K562 (cell line): ENCODE data around the gene LARP4B. TPM values are rescaled to one million over a fixed set of nuclear protein-coding genes. Genes with fewer than 3 reads are reported as not detected.
A peak's percentile ranks its signal among the peaks of the same experiment; 100 is the strongest.

Source experiments
- ATAC-seq: fragments of 200-7000 bp; cut with Tn5 transposase; 3 replicates; pipeline ENCODE4 v1.9.1; 2020; ENCODE audit warnings: moderate library complexity
- BruUV-seq: library from RNA; stranded (reverse); fragments of 400-500 nt; replicated peaks from 2 replicates; lab custom pipeline; 2021; lab: Mats Ljungman, UMichigan
- CTCF ChIA-PET: fragments of 300-600 bp; formaldehyde crosslinking; extraction: SDS; loops from one replicate; lab custom pipeline; 2021; ENCODE audit warnings: low intra/inter-chr PET ratio; lab: Yijun Ruan, JAX
- POLR2A ChIA-PET: fragments of 300-600, 350-650 bp; sonication (Branson Sonifier 250); formaldehyde crosslinking; extraction: SDS; loops from one replicate; lab custom pipeline; 2021; ENCODE audit warnings: antibody characterized with exemption, inconsistent platforms; lab: Yijun Ruan, JAX
- DNase-seq, 4 experiments: peaks; one replicate each; pipeline versions ENCODE4 v3.0.0 to v3.0.0-alpha.2; 2011 to 2018; ENCODE audit warnings: low spot score in 3 of 4, mixed read lengths in 3 of 4; ENCODE audit errors: extremely low read depth in 1 of 4
- FAIRE-seq: peaks from 2 replicates; lab custom pipeline; 2011; peaks lifted over from hg19 to GRCh38; lab: Jason Lieb, UNC
- H2AFZ ChIP-seq: 2 replicates; pipeline ENCODE4 v1.6.0; 2011; ENCODE audit warnings: low read depth, low read length, control low read depth, inconsistent platforms
- H3K27ac ChIP-seq: fragments of 200-600 bp; 3 replicates; pipeline ENCODE4 v1.8.0; 2011; ENCODE audit warnings: low read depth, mild to moderate bottlenecking, control low read depth, inconsistent platforms, low read length, moderate library complexity, mixed read lengths; ENCODE audit errors: extremely low read depth
- H3K27me3 ChIP-seq, 2 experiments: fragments of 300-600 bp in 1 of 2; 2 replicates in 1 of 2; 3 replicates in 1 of 2; pipeline versions ENCODE4 v1.6.0 to v1.8.0; 2011; ENCODE audit warnings: inconsistent platforms in 2 of 2, low read length in 2 of 2, mild to moderate bottlenecking in 1 of 2, mixed read lengths in 1 of 2, moderate library complexity in 1 of 2; ENCODE audit not compliant: control insufficient read depth in 2 of 2, insufficient read depth in 2 of 2
- H3K36me3 ChIP-seq: fragments of 300-600 bp; 3 replicates; pipeline ENCODE4 v1.8.0; 2011; ENCODE audit warnings: mild to moderate bottlenecking, low read length, inconsistent platforms; ENCODE audit not compliant: control insufficient read depth, insufficient read depth
- H3K4me1 ChIP-seq, 2 experiments: fragments of 200-600 bp in 1 of 2; replicated peaks in 1 of 2; 2 replicates in 1 of 2; 3 replicates in 1 of 2; pipeline versions ENCODE4 v1.5.1 to v1.8.0; 2011; ENCODE audit warnings: inconsistent platforms in 2 of 2, low read length in 2 of 2, mild to moderate bottlenecking in 1 of 2, mixed read lengths in 1 of 2, moderate library complexity in 1 of 2; ENCODE audit not compliant: control insufficient read depth in 2 of 2, insufficient read depth in 2 of 2
- H3K4me2 ChIP-seq: 2 replicates; pipeline ENCODE4 v1.6.1; 2011; ENCODE audit warnings: low read length, control low read depth, inconsistent platforms, mixed read lengths; ENCODE audit not compliant: insufficient read depth
- H3K4me3 ChIP-seq: fragments of 200-600 bp; sonication (generic), shearing (Covaris generic); 2 replicates; pipeline ENCODE4 v1.5.1; 2016; ENCODE audit warnings: control low read depth, inconsistent platforms
- H3K79me2 ChIP-seq: fragments of 200-600 bp; 3 replicates; pipeline ENCODE4 v1.8.0; 2011; ENCODE audit warnings: low read length, inconsistent platforms; ENCODE audit not compliant: control insufficient read depth, insufficient read depth
- H3K9ac ChIP-seq, 2 experiments: 2 replicates each; pipeline versions ENCODE4 v1.6.0 to v1.6.1; 2011; ENCODE audit warnings: low read depth in 2 of 2, low read length in 2 of 2, control low read depth in 1 of 2, inconsistent platforms in 1 of 2, mild to moderate bottlenecking in 1 of 2, mixed read lengths in 1 of 2; ENCODE audit not compliant: insufficient read depth in 1 of 2
- H3K9me1 ChIP-seq: one replicate; pipeline ENCODE4 v1.6.0; 2011; ENCODE audit warnings: inconsistent platforms, mild to moderate bottlenecking, low read length, moderate library complexity; ENCODE audit not compliant: control insufficient read depth, insufficient read depth
- H3K9me3 ChIP-seq: replicated peaks from 2 replicates; pipeline ENCODE4 v1.5.1; 2011; ENCODE audit warnings: low read depth, low read length, inconsistent platforms; ENCODE audit not compliant: control insufficient read depth, insufficient read depth
- H4K20me1 ChIP-seq: replicated peaks from 2 replicates; pipeline ENCODE4 v1.6.1; 2011; ENCODE audit warnings: low read length, inconsistent platforms, mixed read lengths; ENCODE audit not compliant: control insufficient read depth, insufficient read depth
- CTBP1 ChIP-seq: fragments of 450-650 bp; IDR thresholded peaks from 2 replicates; pipeline ENCODE4 v1.6.1; 2016; ENCODE audit warnings: borderline replicate concordance
- CTCF ChIP-seq, 3 experiments: IDR thresholded peaks in 2 of 3; conservative IDR thresholded peaks in 1 of 3; 2 replicates each; pipeline ENCODE4 v1.5.1; 2011 to 2012; ENCODE audit warnings: low read length in 3 of 3, mild to moderate bottlenecking in 3 of 3, control low read depth in 2 of 3, improper control_type of control experiment in 1 of 3, inconsistent platforms in 1 of 3, low read depth in 1 of 3, mixed read lengths in 1 of 3, moderate library complexity in 1 of 3; ENCODE audit not compliant: insufficient read depth in 2 of 3
- GABPA ChIP-seq: fragments of 200-800 bp; sonication (Bioruptor generic); conservative IDR thresholded peaks from 2 replicates; pipeline ENCODE4 v1.6.1; 2016; ENCODE audit warnings: low read depth, missing genetic modification characterization, missing compliant biosample characterization
- IRF1 ChIP-seq: sonication (generic); formaldehyde crosslinking; IDR thresholded peaks from 2 replicates; pipeline ENCODE4 v1.8.0; 2022; ENCODE audit warnings: missing genetic modification reagents, mild to moderate bottlenecking, borderline replicate concordance
- MAZ ChIP-seq, 2 experiments: fragments of 450-650 bp in 1 of 2; sonication (generic) in 1 of 2; formaldehyde crosslinking; IDR thresholded peaks in 1 of 2; conservative IDR thresholded peaks in 1 of 2; 2 replicates each; pipeline versions ENCODE4 v1.4.0 to v1.5.0; 2020; ENCODE audit warnings: mild to moderate bottlenecking in 1 of 2, missing genetic modification reagents in 1 of 2
- MBD1 ChIP-seq: fragments of 250-450 bp; sonication (Bioruptor Pico); IDR thresholded peaks from 2 replicates; pipeline ENCODE4 v1.8.0; 2022; ENCODE audit warnings: inconsistent platforms
- MIER1 ChIP-seq: fragments of 450-650 bp; IDR thresholded peaks from 2 replicates; pipeline ENCODE4 v1.6.1; 2016; ENCODE audit warnings: antibody characterized with exemption, mild to moderate bottlenecking, low read depth
- NCOA6 ChIP-seq: fragments of 450-650 bp; IDR thresholded peaks from 2 replicates; pipeline ENCODE4 v1.6.1; 2017; ENCODE audit warnings: mild to moderate bottlenecking
- NR2C1 ChIP-seq, 2 experiments: fragments of 450-650 bp; IDR thresholded peaks; 2 replicates each; pipeline ENCODE4 v1.6.1; 2017; ENCODE audit warnings: mild to moderate bottlenecking in 2 of 2, antibody characterized with exemption in 1 of 2, inconsistent platforms in 1 of 2, missing compliant biosample characterization in 1 of 2, missing genetic modification characterization in 1 of 2
- SMARCB1 ChIP-seq: IDR thresholded peaks from 2 replicates; pipeline ENCODE4 v1.6.1; 2011; ENCODE audit warnings: improper control_type of control experiment, low read depth; ENCODE audit not compliant: insufficient read length
- TBL1XR1 ChIP-seq, 2 experiments: IDR thresholded peaks; 2 replicates each; pipeline ENCODE4 v1.6.1; 2012; ENCODE audit warnings: improper control_type of control experiment in 2 of 2, low read length in 2 of 2, mild to moderate bottlenecking in 1 of 2
- TFAM ChIP-seq: fragments of 250-450 bp; sonication (Bioruptor Pico); conservative IDR thresholded peaks from 2 replicates; pipeline ENCODE4 v1.5.0; 2021; ENCODE audit warnings: mild to moderate bottlenecking, moderate library complexity
- THRA ChIP-seq: fragments of 450-650 bp; IDR thresholded peaks from 2 replicates; pipeline ENCODE4 v1.6.1; 2017; ENCODE audit warnings: mild to moderate bottlenecking, moderate library complexity
- XRCC5 ChIP-seq: fragments of 200-400 bp; formaldehyde crosslinking; IDR thresholded peaks from 2 replicates; pipeline ENCODE4 v1.6.1; 2017; ENCODE audit warnings: low read depth, mild to moderate bottlenecking, low read length
- ZNF3 ChIP-seq: fragments of 250-450 bp; sonication (Bioruptor Pico); IDR thresholded peaks from 2 replicates; pipeline ENCODE4 v1.5.0; 2021; ENCODE audit warnings: mild to moderate bottlenecking, moderate library complexity
- WGBS: fragments of 100-300 bp; shearing (Covaris generic); methylation state at CpG from one replicate; pipeline ENCODE4 v1.1.6; 2016; ENCODE audit warnings: low coverage, mixed read lengths; ENCODE audit not compliant: insufficient coverage; ENCODE audit errors: missing lambda C conversion rate; 5-methylcytosine and 5-hydroxymethylcytosine counted together
- in situ Hi-C: fragments of 300-500 bp; cut with MboI; formaldehyde crosslinking; loops from 4 replicates; pipeline ENCODE4 v1.15.0; 2018; ENCODE audit warnings: inconsistent platforms, mixed read lengths
- intact Hi-C: fragments of 100-400 bp; cut with micrococcal nuclease; formaldehyde crosslinking; loops from 2 replicates; pipeline ENCODE4 v1.14.2; 2022
- polyA plus RNA-seq, 8 experiments: library from polyadenylated mRNA; depleted of rRNA in 4 of 8; stranded (reverse) in 5 of 8; unstranded in 3 of 8; fragments of >200 nt; fragmentation: Nextera tagmentation in 2 of 8; fragmentation: Illumina TruSeq in 1 of 8; extraction: Ambion mirVana in 2 of 8; extraction: Trizol in 1 of 8; gene quantifications; 2 replicates each; pipeline versions ENCODE4 v1.2.1 to v1.2.3, GENCODE V29; 2011 to 2014; ENCODE audit warnings: inconsistent platforms in 1 of 8, missing spikeins in 1 of 8
- total RNA-seq, 7 experiments: library from RNA; depleted of rRNA in 6 of 7; stranded (reverse); fragments of >200 nt in 6 of 7; fragmentation: Illumina TruSeq in 2 of 7; extraction: Trizol in 2 of 7; gene quantifications; 2 replicates each; pipeline versions ENCODE4 v1.2.1 to v1.2.3, GENCODE V29; 2011 to 2021; ENCODE audit warnings: low replicate concordance in 1 of 7

LARP4B gene
- total and polyA plus RNA-seq, 9 of the 15 experiments (the other 6 are each of a cell fraction or from before 2014, with no cell fraction given), result 11.8 to 130 (median 42.6) TPM

GRCh38 chr10:774661-775244 lies 156.8 kb downstream of the LARP4B start:
- no peaks in the 10 kb centered on the region for H3K9me3 ChIP-seq
- WGBS, result 2% methylated on average over 17 of the region's 23 CpGs
- H3K36me3 ChIP-seq, result no peaks in the 10 kb centered on the region
- H3K9ac ChIP-seq, result no peak overlapping the region
- peaks cover 0 to 16% of the 10 kb centered on the region in 2 experiments; a peak in 2 of 5 replicates for H3K4me1 ChIP-seq
- no peaks in the 10 kb centered on the region for H3K79me2 ChIP-seq
- ChIA-PET CTCF (no interaction called here), POLR2A (interaction anchor here (0.7 to 1.1 kb wide), 3 partner anchors 19 to 253 kb away, joined by 3 to 4 read pairs (median 4); no protein-coding TSS in a partner anchor)
- intact Hi-C loops (no loop called here), in situ Hi-C loops (loop anchor here (10.0 kb wide), 1 partner anchor 250 kb away; no protein-coding TSS in a partner anchor)
- peaks cover 53 to 80% of the 10 kb centered on the region in 2 experiments for H3K27me3 ChIP-seq
- H3K27ac ChIP-seq, result no peak overlapping the region
- no peaks in the 10 kb centered on the region for H4K20me1 ChIP-seq
- ATAC-seq (no peak; the same call in 1 of the 3 replicates), DNase-seq (peak in 1 of 4 experiments; percentile 6), FAIRE-seq (no peak)
- H2AFZ ChIP-seq, result no peak overlapping the region
- H3K4me3 ChIP-seq, result no peak overlapping the region
- no peak for TF ChIP-seq MIER1
- no peak for TF ChIP-seq TFAM (CRISPR knock-in tag)
- TF ChIP-seq THRA, result no peak
- TF ChIP-seq IRF1, result no peak
- no peak for TF ChIP-seq MAZ (CRISPR knock-in tag; conservative IDR thresholded peaks at IDR 0.05 in 1 of 2, IDR thresholded peaks at IDR 0.05 in 1 of 2)
- TF ChIP-seq NR2C1 (IDR thresholded peaks at IDR 0.05), result no peak
- no peak for TF ChIP-seq NR2C1 (tag; IDR thresholded peaks at IDR 0.05)
- no peak for TF ChIP-seq ZNF3 (CRISPR knock-in tag)
- TF ChIP-seq SMARCB1, result no peak
- no peak for TF ChIP-seq MBD1 (CRISPR knock-in tag)
- TF ChIP-seq TBL1XR1 (IDR thresholded peaks at IDR 0.05; ENCODE audit: low read length in 2 of 2), result no peak
- TF ChIP-seq GABPA, result no peak
- no peak for TF ChIP-seq CTBP1
- no peak for TF ChIP-seq NCOA6
- TF ChIP-seq CTCF (IDR thresholded peaks at IDR 0.05 in 2 of 3, conservative IDR thresholded peaks at IDR 0.05 in 1 of 3; ENCODE audit: insufficient read depth in 2 of 3, low read depth in 1 of 3, low read length in 3 of 3), result no peak
- no peak for TF ChIP-seq XRCC5
- no peaks in the 10 kb centered on the region for H3K9me1 ChIP-seq
- BruUV-seq, result no TSS peak
- H3K4me2 ChIP-seq, result no peak overlapping the region
